ENCODE data around the gene STEEP1.

The STEEP1 gene

GRCh38 chrX:119565107-119565663 is at the start of gene STEEP1:
TSS of gene STEEP1 (minus strand) at chrX:119565409. CDS start at chrX:119565355, 54 bp downstream.
- H3K27me3 ChIP-seq (ENCODE audit: insufficient read depth, low read depth): no peaks in the 10 kb centered on the region
- H3K9ac ChIP-seq: peak within 1 kb of the TSS; percentile 52; the same call in 1 of the 2 replicates
- peak within 1 kb of the TSS; percentile 86 for H3K4me2 ChIP-seq
- peak within 1 kb of the TSS; percentile 54 for H2AFZ ChIP-seq (ENCODE audit: low read depth)
- no peak within 1 kb of the TSS for H3K4me3 ChIP-seq (IDR thresholded peaks at IDR 0.05; ENCODE audit: insufficient read depth, low read depth, low read length)
- no peaks in the 10 kb centered on the region for H3K36me3 ChIP-seq (ENCODE audit: insufficient read depth)
- peak within 1 kb of the TSS; percentile 42 for H3K27ac ChIP-seq
- no peak for TF ChIP-seq CTCF (conservative IDR thresholded peaks at IDR 0.05; ENCODE audit: low read depth, low read length)
- peaks cover 16% of the 10 kb centered on the region; the same call in 1 of the 2 replicates for H3K79me2 ChIP-seq (ENCODE audit: insufficient read depth, low read depth)
- H3K4me1 ChIP-seq (ENCODE audit: low read depth, poor library complexity, severe bottlenecking): no peaks in the 10 kb centered on the region
- no peaks in the 10 kb centered on the region for H4K20me1 ChIP-seq (ENCODE audit: insufficient read depth)

- H4K20me1 ChIP-seq (ENCODE audit: insufficient read depth): no peaks in the 10 kb centered on the region
- no peak overlapping the region for H3K4me2 ChIP-seq
- H3K27me3 ChIP-seq (ENCODE audit: insufficient read depth, low read depth): no peaks in the 10 kb centered on the region
- TF ChIP-seq CTCF (conservative IDR thresholded peaks at IDR 0.05; ENCODE audit: low read depth, low read length): no peak
- no peak overlapping the region for H3K4me3 ChIP-seq (IDR thresholded peaks at IDR 0.05; ENCODE audit: insufficient read depth, low read depth, low read length)
- H2AFZ ChIP-seq (ENCODE audit: low read depth): no peak overlapping the region
- H3K79me2 ChIP-seq (ENCODE audit: insufficient read depth, low read depth): no peaks in the 10 kb centered on the region
- H3K9ac ChIP-seq: no peak overlapping the region
- H3K36me3 ChIP-seq (ENCODE audit: insufficient read depth): no peaks in the 10 kb centered on the region
- H3K4me1 ChIP-seq (ENCODE audit: low read depth, poor library complexity, severe bottlenecking): peaks cover 33% of the 10 kb centered on the region
- no peak overlapping the region for H3K27ac ChIP-seq
These were observed 49.6 kb upstream of the STEEP1 start for GRCh38 chrX:119614776-119615175.

GRCh38 chrX:119607018-119607389 is 41.8 kb upstream of the STEEP1 start:
- H3K4me3 ChIP-seq (IDR thresholded peaks at IDR 0.05; ENCODE audit: insufficient read depth, low read depth, low read length): no peak overlapping the region
- H3K9ac ChIP-seq: peak overlapping the region; percentile 94
- no peaks in the 10 kb centered on the region for H3K27me3 ChIP-seq (ENCODE audit: insufficient read depth, low read depth)

GRCh38 chrX:119606280-119607017 is 41.2 kb upstream of the STEEP1 start, which contains the start of gene NKRF:
TSS of gene NKRF (minus strand) at chrX:119606424.
- no peak for TF ChIP-seq CTCF (conservative IDR thresholded peaks at IDR 0.05; ENCODE audit: low read depth, low read length)
- Histone ChIP-seq H3K9ac (peak within 1 kb of the TSS; percentile 94), H3K4me2 (peak within 1 kb of the TSS; percentile 85), H3K27ac (peak within 1 kb of the TSS; percentile 87), H3K36me3 (ENCODE audit: insufficient read depth) (no peaks in the 10 kb centered on the region), H4K20me1 (ENCODE audit: insufficient read depth) (no peaks in the 10 kb centered on the region), H3K4me1 (ENCODE audit: low read depth, poor library complexity, severe bottlenecking) (peaks cover 49% of the 10 kb centered on the region), H3K79me2 (ENCODE audit: insufficient read depth, low read depth) (peaks cover 42% of the 10 kb centered on the region), H2AFZ (ENCODE audit: low read depth) (peak within 1 kb of the TSS; percentile 56), H3K27me3 (ENCODE audit: insufficient read depth, low read depth) (no peaks in the 10 kb centered on the region), H3K4me3 (IDR thresholded peaks at IDR 0.05; ENCODE audit: insufficient read depth, low read depth, low read length) (no peak within 1 kb of the TSS)

More at GRCh38 chrX:119607018-119607389, 41.8 kb upstream of the STEEP1 start:
- H3K4me1 ChIP-seq (ENCODE audit: low read depth, poor library complexity, severe bottlenecking): peaks cover 47% of the 10 kb centered on the region
- peak overlapping the region; percentile 87 for H3K27ac ChIP-seq
- TF ChIP-seq CTCF (conservative IDR thresholded peaks at IDR 0.05; ENCODE audit: low read depth, low read length): no peak
- no peaks in the 10 kb centered on the region for H4K20me1 ChIP-seq (ENCODE audit: insufficient read depth)
- H2AFZ ChIP-seq (ENCODE audit: low read depth): peak overlapping the region; percentile 56
- peak overlapping the region; percentile 85 for H3K4me2 ChIP-seq
- no peaks in the 10 kb centered on the region for H3K36me3 ChIP-seq (ENCODE audit: insufficient read depth)
- peaks cover 36% of the 10 kb centered on the region for H3K79me2 ChIP-seq (ENCODE audit: insufficient read depth, low read depth)
